Esophagus squamous epithelium (tissue), 5 donors: ENCODE results near the gene SRGAP2C. TPM values are rescaled to one million over a fixed set of nuclear protein-coding genes. Genes with fewer than 3 reads are reported as not detected.
"Not testable (repeated sequence)": the region's sequence is repeated elsewhere in the genome, so short reads cannot be mapped to it uniquely, and the experiment has no call there.

ENCODE experiments used
- DNase-seq: peaks from one replicate; lab custom pipeline; 2025; lab: John Stamatoyannopoulos, UW
- H3K27ac ChIP-seq, 4 donors: fragments of 200-600 bp; sonication (generic); one replicate each; pipeline ENCODE4 v1.5.1; 2016 to 2019; ENCODE audit warnings: mild to moderate bottlenecking in 1 of 4
- H3K27me3 ChIP-seq, 4 donors: fragments of 200-600 bp; sonication (generic); 1 replicate in 3 of 4; 2 replicates in 1 of 4; pipeline versions ENCODE4 v1.5.1 to v1.6.0; 2017 to 2021; ENCODE audit warnings: antibody characterized with exemption in 1 of 4
- H3K36me3 ChIP-seq, 3 donors: fragments of 200-600 bp; sonication (generic); one replicate each; pipeline ENCODE4 v1.5.1; 2016 to 2019
- H3K4me1 ChIP-seq, 3 donors: fragments of 200-600 bp; sonication (generic); one replicate each; pipeline ENCODE4 v1.5.1; 2017 to 2019
- H3K4me3 ChIP-seq, 4 donors: fragments of 200-600 bp; sonication (generic); 1 replicate in 3 of 4; 2 replicates in 1 of 4; pipeline ENCODE4 v1.5.1; 2016 to 2019; ENCODE audit warnings: mild to moderate bottlenecking in 2 of 4, moderate library complexity in 1 of 4
- H3K9me3 ChIP-seq, 3 donors: fragments of 200-600 bp; sonication (generic); one replicate each; pipeline ENCODE4 v1.5.1; 2016 to 2019
- WGBS, 2 donors: methylation state at CpG; one replicate each; pipeline ENCODE4 v1.1.5; 2018; 5-methylcytosine and 5-hydroxymethylcytosine counted together
- intact Hi-C: fragments of 100-400 bp; cut with DNase I; formaldehyde crosslinking; loops from one replicate; pipeline ENCODE4 v1.15.0; 2022
- total RNA-seq, 4 donors: library from RNA; depleted of rRNA; stranded (reverse); fragments of >200 nt; gene quantifications; one replicate each; pipeline ENCODE4 v1.1.0, GENCODE V29; 2016
- donor health status: DM: yes; HTN: yes; CAD: no.

Gene SRGAP2C
- total RNA-seq, 4 donors from 2014 or later = 5.4 to 16.8 (median 12.0) TPM

GRCh38 chr1:121278777-121279547 is 94.2 kb downstream of the SRGAP2C start:
- WGBS, 2 donors = 100% methylated on average over 1 of the region's 4 CpGs; no CpG with 5 or more reads in 1 of the 2 donors
- H3K4me1 ChIP-seq, H3K27me3 ChIP-seq, H3K36me3 ChIP-seq, H3K4me3 ChIP-seq, intact Hi-C loops, H3K27ac ChIP-seq, H3K9me3 ChIP-seq, DNase-seq: not testable (repeated sequence)

- DNase-seq, H3K27ac ChIP-seq, intact Hi-C loops, H3K36me3 ChIP-seq, H3K9me3 ChIP-seq, H3K4me3 ChIP-seq, H3K27me3 ChIP-seq, H3K4me1 ChIP-seq: not testable (repeated sequence)
- WGBS, 2 donors = 80% methylated on average over 1 of the region's 4 CpGs; no CpG with 5 or more reads in 1 of the 2 donors
These were observed 94.7 kb downstream of the SRGAP2C start for GRCh38 chr1:121279548-121279898.

- H3K4me1 ChIP-seq, H3K27ac ChIP-seq, H3K4me3 ChIP-seq, intact Hi-C loops, DNase-seq, H3K27me3 ChIP-seq, H3K9me3 ChIP-seq, H3K36me3 ChIP-seq: not testable (repeated sequence)
- 71% methylated on average over 1 of the region's 5 CpGs; no CpG with 5 or more reads in 1 of the 2 donors for WGBS, 2 donors
These were observed 96.0 kb downstream of the SRGAP2C start for GRCh38 chr1:121280699-121281317.

GRCh38 chr1:121281480-121281879 is 96.7 kb downstream of the SRGAP2C start:
- intact Hi-C loops, H3K4me1 ChIP-seq, H3K27me3 ChIP-seq, H3K9me3 ChIP-seq, H3K27ac ChIP-seq, H3K4me3 ChIP-seq, DNase-seq, H3K36me3 ChIP-seq: not testable (repeated sequence)
- WGBS, 2 donors = no CpG with 5 or more reads among the region's 2 CpGs

GRCh38 chr1:121283587-121284180 is 98.9 kb downstream of the SRGAP2C start:
- H3K4me3 ChIP-seq, H3K27ac ChIP-seq, H3K9me3 ChIP-seq, DNase-seq, H3K27me3 ChIP-seq, H3K36me3 ChIP-seq, intact Hi-C loops, H3K4me1 ChIP-seq: not testable (repeated sequence)

- H3K9me3 ChIP-seq, H3K4me1 ChIP-seq, H3K36me3 ChIP-seq, H3K27me3 ChIP-seq, DNase-seq, H3K4me3 ChIP-seq, intact Hi-C loops, H3K27ac ChIP-seq: not testable (repeated sequence)
- 72 to 100% methylated on average over 2 of the region's 2 CpGs for WGBS, 2 donors
These were observed 107.8 kb downstream of the SRGAP2C start for GRCh38 chr1:121292590-121292989.

GRCh38 chr1:121293263-121294204 is 108.8 kb downstream of the SRGAP2C start:
- H3K36me3 ChIP-seq, DNase-seq, intact Hi-C loops, H3K27ac ChIP-seq, H3K4me3 ChIP-seq, H3K27me3 ChIP-seq, H3K9me3 ChIP-seq, H3K4me1 ChIP-seq: not testable (repeated sequence)
- 100% methylated on average over 2 of the region's 11 CpGs; no CpG with 5 or more reads in 1 of the 2 donors for WGBS, 2 donors

- H3K4me3 ChIP-seq, H3K27ac ChIP-seq, H3K4me1 ChIP-seq, H3K27me3 ChIP-seq, H3K36me3 ChIP-seq, intact Hi-C loops, DNase-seq, H3K9me3 ChIP-seq: not testable (repeated sequence)
- WGBS, 2 donors = 100% methylated on average over 1 of the region's 2 CpGs; no CpG with 5 or more reads in 1 of the 2 donors
These were observed 109.4 kb downstream of the SRGAP2C start for GRCh38 chr1:121294205-121294570.

GRCh38 chr1:121296563-121296962 is 111.8 kb downstream of the SRGAP2C start:
- H3K27me3 ChIP-seq, H3K9me3 ChIP-seq, H3K4me1 ChIP-seq, H3K36me3 ChIP-seq, DNase-seq, intact Hi-C loops, H3K4me3 ChIP-seq, H3K27ac ChIP-seq: not testable (repeated sequence)
- WGBS, 2 donors = no CpG with 5 or more reads among the region's 4 CpGs

- H3K4me1 ChIP-seq, H3K9me3 ChIP-seq, H3K4me3 ChIP-seq, DNase-seq, intact Hi-C loops, H3K27me3 ChIP-seq, H3K27ac ChIP-seq, H3K36me3 ChIP-seq: not testable (repeated sequence)
- WGBS, 2 donors = no CpG with 5 or more reads among the region's 4 CpGs
These were observed 113.8 kb downstream of the SRGAP2C start for GRCh38 chr1:121298529-121298928.

- WGBS, 2 donors = 46 to 60% methylated on average over 2 to 4 of the region's 6 CpGs
- intact Hi-C loops, H3K27ac ChIP-seq: not testable (repeated sequence)
These were observed 114.9 kb downstream of the SRGAP2C start for GRCh38 chr1:121299514-121300149.

GRCh38 chr1:121301876-121302275 is 117.1 kb downstream of the SRGAP2C start:
- H3K4me1 ChIP-seq, H3K9me3 ChIP-seq, H3K27ac ChIP-seq, H3K27me3 ChIP-seq, H3K4me3 ChIP-seq, DNase-seq, intact Hi-C loops, H3K36me3 ChIP-seq: not testable (repeated sequence)
- no CpG with 5 or more reads among the region's 2 CpGs for WGBS, 2 donors

More at GRCh38 chr1:121299514-121300149, 114.9 kb downstream of the SRGAP2C start:
- not testable (repeated sequence) for H3K4me3 ChIP-seq, DNase-seq, H3K4me1 ChIP-seq, H3K9me3 ChIP-seq, H3K36me3 ChIP-seq, H3K27me3 ChIP-seq
